Right atrium auricular region (tissue), 2 donors: ENCODE data around the gene CEP152. TPM values are rescaled to one million over a fixed set of nuclear protein-coding genes. Genes with fewer than 3 reads are reported as not detected.

Experiments
- DNase-seq: peaks from one replicate; pipeline ENCODE4 v3.0.0-alpha.2; 2019; ENCODE audit warnings: low spot score
- H3K27ac ChIP-seq, 2 donors: fragments of 200-600 bp; sonication (generic); 1 replicate in 1 of 2; 2 replicates in 1 of 2; pipeline ENCODE4 v1.5.1; 2016 to 2019
- H3K27me3 ChIP-seq, 2 donors: fragments of 200-600 bp; sonication (generic); one replicate each; pipeline versions ENCODE4 v1.5.1 to v1.6.0; 2017 to 2019
- H3K36me3 ChIP-seq: fragments of 200-600 bp; sonication (generic); one replicate; pipeline ENCODE4 v1.5.1; 2016
- H3K4me1 ChIP-seq, 2 donors: fragments of 200-600 bp; sonication (generic); one replicate each; pipeline versions ENCODE4 v1.5.1 to v1.6.0; 2017 to 2019
- H3K4me3 ChIP-seq, 2 donors: fragments of 200-600 bp; sonication (generic); 1 replicate in 1 of 2; 2 replicates in 1 of 2; pipeline ENCODE4 v1.5.1; 2017 to 2019; ENCODE audit warnings: mild to moderate bottlenecking in 1 of 2, moderate library complexity in 1 of 2
- H3K9me3 ChIP-seq, 2 donors: fragments of 200-600 bp; sonication (generic); one replicate each; pipeline ENCODE4 v1.5.1; 2019
- CTCF ChIP-seq, 2 donors: fragments of 200-600 bp; sonication (generic); IDR thresholded peaks; one replicate each; pipeline ENCODE4 v1.5.1; 2019; ENCODE audit warnings: antibody characterized with exemption in 2 of 2
- total RNA-seq, 2 donors: library from RNA; depleted of rRNA; stranded (reverse); fragments of >200 nt; gene quantifications; one replicate each; pipeline ENCODE4 v1.1.0, GENCODE V29; 2016

CEP152 gene
- total RNA-seq, 2 donors from 2014 or later, result 1.1 to 1.4 TPM

- Histone ChIP-seq H3K27me3 (no peaks in the 10 kb centered on the region), H3K9me3 (peaks cover 0 to 13% of the 10 kb centered on the region in 2 donors), H3K27ac (no peak overlapping the region), H3K4me3 (no peak overlapping the region), H3K36me3 (no peaks in the 10 kb centered on the region), H3K4me1 (no peaks in the 10 kb centered on the region)
- no peak for DNase-seq
- no peak for TF ChIP-seq CTCF (IDR thresholded peaks at IDR 0.05)
Observed at GRCh38 chr15:48708641-48709040, 102.2 kb downstream of the CEP152 start.

- Histone ChIP-seq H3K4me1 (no peaks in the 10 kb centered on the region), H3K9me3 (peaks cover 0 to 13% of the 10 kb centered on the region in 2 donors), H3K4me3 (no peak overlapping the region), H3K27me3 (no peaks in the 10 kb centered on the region), H3K36me3 (no peaks in the 10 kb centered on the region), H3K27ac (no peak overlapping the region)
- DNase-seq, result no peak
- no peak for TF ChIP-seq CTCF (IDR thresholded peaks at IDR 0.05)
Observed at GRCh38 chr15:48705381-48705780, 105.5 kb downstream of the CEP152 start.

GRCh38 chr15:48703544-48703943 is 107.3 kb downstream of the CEP152 start:
- DNase-seq, result no peak
- Histone ChIP-seq H3K27ac (no peak overlapping the region), H3K36me3 (no peaks in the 10 kb centered on the region), H3K4me3 (no peak overlapping the region), H3K4me1 (no peaks in the 10 kb centered on the region), H3K27me3 (no peaks in the 10 kb centered on the region), H3K9me3 (peaks cover 0 to 13% of the 10 kb centered on the region in 2 donors)
- no peak for TF ChIP-seq CTCF (IDR thresholded peaks at IDR 0.05)

- H3K9me3 ChIP-seq, result peaks cover 0 to 13% of the 10 kb centered on the region in 2 donors
- no peak overlapping the region for H3K4me3 ChIP-seq
- no peak overlapping the region for H3K27ac ChIP-seq
- no peaks in the 10 kb centered on the region for H3K36me3 ChIP-seq
- H3K4me1 ChIP-seq, result no peaks in the 10 kb centered on the region
- no peaks in the 10 kb centered on the region for H3K27me3 ChIP-seq
- TF ChIP-seq CTCF (IDR thresholded peaks at IDR 0.05), result no peak
- DNase-seq, result no peak
Observed at GRCh38 chr15:48702569-48703236, 108.2 kb downstream of the CEP152 start.

- Histone ChIP-seq H3K27me3 (no peaks in the 10 kb centered on the region), H3K4me3 (no peak overlapping the region), H3K36me3 (no peaks in the 10 kb centered on the region), H3K9me3 (no peaks in the 10 kb centered on the region), H3K4me1 (no peaks in the 10 kb centered on the region), H3K27ac (no peak overlapping the region)
- TF ChIP-seq CTCF (IDR thresholded peaks at IDR 0.05), result no peak
- no peak for DNase-seq
Observed at GRCh38 chr15:48696627-48697312, 114.1 kb downstream of the CEP152 start.
